NCI-H748 (cell line): ENCODE results near the gene KLHDC1.
"Not testable (repeated sequence)": the region's sequence is repeated elsewhere in the genome, so short reads cannot be mapped to it uniquely, and the experiment has no call there.

Experiments used
- DNase-seq: peaks from one replicate; lab custom pipeline; 2025; ENCODE audit not compliant: unreplicated experiment; lab: John Stamatoyannopoulos, UW

Gene KLHDC1

DNA sequence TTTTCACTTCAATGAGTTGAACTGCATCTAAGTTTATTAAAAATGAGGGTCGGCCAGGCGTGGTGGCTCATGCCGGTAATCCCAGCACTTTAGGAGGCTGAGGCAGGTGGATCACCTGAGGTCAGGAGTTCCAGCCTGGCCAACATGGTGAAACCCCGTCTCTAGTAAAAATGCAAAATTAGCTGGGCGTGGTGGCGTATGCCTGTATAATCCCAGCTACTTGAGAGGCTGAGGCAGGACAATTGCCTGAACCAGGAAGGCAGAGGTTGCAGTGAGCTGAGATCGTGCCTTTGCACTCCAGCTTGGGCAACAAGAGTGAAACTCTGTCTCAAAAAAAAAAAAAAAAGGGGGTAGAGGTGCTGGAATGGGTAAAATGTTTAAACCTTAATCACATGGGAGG lies 88.1 kb downstream of the KLHDC1 start:
- DNase-seq, result not testable (repeated sequence)

DNA sequence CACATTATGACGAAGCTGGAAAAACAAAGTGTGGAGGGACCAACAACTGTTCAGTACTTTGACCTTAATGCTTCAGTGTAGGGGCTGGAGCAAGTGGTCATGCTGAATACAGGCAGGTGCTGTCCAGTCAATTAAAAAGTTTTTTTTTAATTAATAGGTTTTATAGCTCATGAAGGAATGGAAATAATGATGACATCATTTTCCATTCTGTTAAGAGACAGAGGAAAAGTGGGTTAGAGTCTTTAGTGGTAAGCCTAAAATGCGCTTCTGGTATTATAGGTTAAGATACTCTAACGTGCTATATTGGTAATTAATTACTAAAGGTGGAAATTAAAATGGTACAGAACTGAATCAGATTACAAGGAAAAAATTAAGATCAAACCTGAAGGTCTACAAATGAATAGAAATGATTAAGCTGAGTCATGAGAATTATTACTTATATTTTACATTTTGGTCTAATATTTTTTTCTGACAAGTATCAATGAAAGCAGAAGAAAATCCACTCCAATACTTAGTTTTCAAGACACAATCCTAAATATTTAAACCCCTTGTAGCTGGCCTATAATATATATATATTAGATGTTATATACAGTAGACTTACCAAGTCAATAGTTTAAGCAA lies 90.6 kb downstream of the KLHDC1 start:
- DNase-seq, result no peak

DNA sequence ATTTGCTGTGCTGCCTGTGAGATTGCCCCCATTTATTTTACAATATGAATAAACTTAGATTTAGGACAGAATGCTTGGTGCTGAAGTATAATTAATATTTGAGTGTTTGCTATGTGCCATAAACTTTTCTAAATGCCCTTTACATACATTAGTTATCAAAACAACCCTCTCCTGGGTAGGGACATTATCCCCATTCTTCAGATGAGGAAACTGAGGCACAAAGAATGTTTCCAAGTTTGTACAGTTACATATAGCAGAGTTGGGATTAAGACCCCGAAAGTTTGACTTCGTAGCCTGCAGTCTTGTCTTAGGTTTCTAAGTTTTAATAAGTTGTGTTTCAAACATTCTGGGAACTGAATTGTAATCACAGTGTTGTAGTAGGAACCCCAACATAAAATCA lies 93.4 kb downstream of the KLHDC1 start:
- no peak for DNase-seq

DNA sequence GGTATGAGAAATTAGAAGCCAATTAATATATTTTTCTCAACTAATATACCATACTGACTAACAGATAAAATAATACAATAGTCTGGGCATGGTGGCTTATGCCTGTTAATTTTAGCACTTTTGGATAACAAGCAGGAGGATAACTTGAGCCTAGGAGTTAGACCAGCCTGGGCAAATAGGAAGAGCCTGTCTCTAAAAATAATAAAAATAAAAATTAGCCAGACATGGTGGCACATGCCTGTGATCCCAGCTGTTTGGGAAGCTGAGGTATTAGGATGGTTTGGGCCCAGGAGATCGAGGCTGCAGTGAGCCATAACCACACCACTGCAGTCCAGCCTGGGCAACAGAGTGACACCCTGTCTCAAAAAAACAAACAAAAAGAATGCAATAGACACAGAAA lies 99.7 kb downstream of the KLHDC1 start:
- no peak for DNase-seq

DNA sequence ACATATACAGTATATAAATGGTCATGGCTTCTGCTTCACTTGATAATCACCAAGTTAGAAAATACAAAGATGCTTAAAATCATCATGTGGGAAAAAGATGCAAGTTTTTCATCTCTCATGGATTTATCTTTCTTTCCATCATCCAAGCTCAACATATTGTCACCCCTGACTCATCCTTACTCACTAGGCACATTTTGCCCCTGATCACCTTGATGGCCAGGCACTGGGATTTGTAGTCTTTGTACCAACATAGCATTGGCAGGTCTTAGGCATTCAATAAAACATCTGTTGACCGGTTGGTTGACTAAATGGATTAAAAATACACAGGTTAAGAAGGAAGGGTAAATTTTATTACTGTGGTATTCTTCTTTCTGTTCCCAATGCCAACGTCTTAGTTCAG lies 103.1 kb downstream of the KLHDC1 start:
- no peak for DNase-seq
